Measurements from ENCODE around the gene PUSL1.

Gene PUSL1

DNA sequence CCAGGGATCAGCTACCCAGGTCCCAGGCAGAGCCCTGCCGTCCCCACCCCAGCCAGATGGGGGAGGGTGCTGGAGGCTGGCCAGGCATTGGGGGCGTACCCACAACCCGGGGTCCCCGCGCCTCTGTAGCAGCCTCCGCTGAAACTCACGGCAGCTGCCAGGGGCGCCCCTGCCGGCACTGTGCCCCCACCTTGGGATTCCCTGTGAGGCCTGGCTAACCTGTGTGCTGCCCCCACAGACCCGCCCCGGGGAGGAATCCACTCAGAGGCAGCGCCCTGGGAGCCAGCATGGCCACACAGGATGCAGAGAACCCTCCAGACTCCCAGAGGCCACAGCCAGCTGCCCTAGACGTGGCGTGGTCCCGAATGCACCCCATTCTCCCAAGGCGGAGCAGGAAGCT lies 37.0 kb downstream of the PUSL1 start:
- no peak for DNase-seq (ENCODE audit: low read depth)
- TF ChIP-seq CTCF (IDR thresholded peaks at IDR 0.05; ENCODE audit: control insufficient read depth, extremely low read depth, insufficient read depth): no peak
- peak overlapping the region; percentile 45 for H3K4me3 ChIP-seq (ENCODE audit: low read depth, low read length)

DNA sequence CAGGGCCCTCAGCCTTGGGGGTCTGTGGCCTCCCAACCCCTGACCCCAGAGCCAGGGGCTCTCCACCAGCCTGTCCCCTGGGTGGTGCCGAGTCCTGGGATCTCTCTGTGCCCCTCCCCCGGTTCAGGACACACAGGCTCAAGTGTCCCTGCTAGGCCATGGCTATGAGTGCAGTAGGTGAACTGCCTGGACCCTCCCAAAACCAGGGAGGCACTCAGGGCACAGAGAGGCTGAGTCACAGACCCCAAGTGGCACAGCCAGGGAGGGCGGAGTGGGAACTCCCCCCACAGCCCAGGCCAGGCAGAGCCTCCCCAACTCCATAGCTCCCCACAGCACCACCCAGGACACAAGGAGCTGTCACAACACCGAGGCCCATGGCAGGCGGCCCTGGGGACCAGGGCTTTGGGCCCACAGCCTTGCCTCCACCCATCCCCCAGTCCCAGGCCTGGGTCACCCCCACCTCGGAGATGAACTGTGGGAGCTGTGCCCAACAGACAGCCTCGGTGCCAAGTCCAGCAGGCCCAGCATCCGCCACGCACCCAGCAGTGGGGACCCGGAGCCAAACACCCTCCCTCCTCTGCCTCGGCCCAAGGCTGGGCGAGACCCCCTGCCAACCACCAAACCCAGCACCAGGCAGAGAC lies 37.6 kb downstream of the PUSL1 start:
- no peak for TF ChIP-seq CTCF (IDR thresholded peaks at IDR 0.05; ENCODE audit: control insufficient read depth, extremely low read depth, insufficient read depth)
- no peak for DNase-seq (ENCODE audit: low read depth)
- H3K4me3 ChIP-seq (ENCODE audit: low read depth, low read length): no peak overlapping the region

DNA sequence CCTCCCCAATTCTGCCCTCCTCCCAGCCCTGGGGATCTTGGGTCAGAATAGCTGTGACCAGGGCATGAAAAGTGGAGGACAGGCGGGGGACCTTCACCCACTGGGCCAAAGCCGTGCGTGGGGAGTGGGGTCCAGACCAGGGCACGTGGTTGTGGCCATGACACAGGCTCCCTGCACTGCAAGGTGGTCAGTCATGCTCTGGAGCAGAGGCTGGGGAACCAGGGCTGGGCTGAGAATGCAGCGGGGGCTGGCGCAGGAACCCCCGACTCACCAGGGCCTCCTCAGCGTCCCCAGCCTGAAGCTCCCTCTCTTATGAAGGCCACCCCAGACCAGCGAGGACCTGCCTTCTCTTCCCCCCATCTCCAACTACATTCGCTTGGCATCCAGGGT lies 38.1 kb downstream of the PUSL1 start:
- TF ChIP-seq CTCF (IDR thresholded peaks at IDR 0.05; ENCODE audit: control insufficient read depth, extremely low read depth, insufficient read depth): no peak
- no peak for DNase-seq (ENCODE audit: low read depth)
- H3K4me3 ChIP-seq (ENCODE audit: low read depth, low read length): no peak overlapping the region

DNA sequence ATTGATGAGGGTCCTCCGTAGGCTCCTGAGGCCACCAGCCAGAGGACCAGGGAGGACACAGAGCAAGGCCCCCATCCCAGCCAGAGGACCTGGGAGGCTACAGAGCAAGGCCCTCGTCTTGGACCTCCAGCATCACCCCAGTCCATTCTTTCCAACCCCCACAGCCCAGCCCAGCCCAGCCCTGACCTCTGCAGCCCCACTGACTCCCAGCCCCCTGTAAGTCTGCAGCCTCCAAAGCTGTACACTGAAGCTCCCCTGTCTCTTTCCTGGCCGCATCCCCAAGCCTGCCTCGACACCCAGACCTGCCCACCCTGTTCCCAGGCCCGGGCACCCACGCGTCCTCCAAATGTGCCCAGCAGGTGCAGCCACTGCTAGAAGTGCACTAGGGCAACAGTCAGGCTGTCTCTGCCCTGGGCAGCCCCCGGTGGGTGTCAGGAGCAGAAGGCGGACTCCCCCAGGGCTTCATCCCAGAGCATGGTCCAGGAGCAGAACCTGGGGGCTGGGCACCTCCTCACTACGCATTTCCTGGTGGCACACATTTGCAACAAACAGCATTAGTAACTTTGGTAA lies 38.7 kb downstream of the PUSL1 start:
- H3K4me3 ChIP-seq (ENCODE audit: low read depth, low read length): peak overlapping the region; percentile 71
- no peak for DNase-seq (ENCODE audit: low read depth)
- no peak for TF ChIP-seq CTCF (IDR thresholded peaks at IDR 0.05; ENCODE audit: control insufficient read depth, extremely low read depth, insufficient read depth)

- no peak for DNase-seq (ENCODE audit: low read depth)
- no peak for TF ChIP-seq CTCF (IDR thresholded peaks at IDR 0.05; ENCODE audit: control insufficient read depth, extremely low read depth, insufficient read depth)
Measured at GRCh38 chr1:1347663-1348419, 39.4 kb downstream of the PUSL1 start.

DNA sequence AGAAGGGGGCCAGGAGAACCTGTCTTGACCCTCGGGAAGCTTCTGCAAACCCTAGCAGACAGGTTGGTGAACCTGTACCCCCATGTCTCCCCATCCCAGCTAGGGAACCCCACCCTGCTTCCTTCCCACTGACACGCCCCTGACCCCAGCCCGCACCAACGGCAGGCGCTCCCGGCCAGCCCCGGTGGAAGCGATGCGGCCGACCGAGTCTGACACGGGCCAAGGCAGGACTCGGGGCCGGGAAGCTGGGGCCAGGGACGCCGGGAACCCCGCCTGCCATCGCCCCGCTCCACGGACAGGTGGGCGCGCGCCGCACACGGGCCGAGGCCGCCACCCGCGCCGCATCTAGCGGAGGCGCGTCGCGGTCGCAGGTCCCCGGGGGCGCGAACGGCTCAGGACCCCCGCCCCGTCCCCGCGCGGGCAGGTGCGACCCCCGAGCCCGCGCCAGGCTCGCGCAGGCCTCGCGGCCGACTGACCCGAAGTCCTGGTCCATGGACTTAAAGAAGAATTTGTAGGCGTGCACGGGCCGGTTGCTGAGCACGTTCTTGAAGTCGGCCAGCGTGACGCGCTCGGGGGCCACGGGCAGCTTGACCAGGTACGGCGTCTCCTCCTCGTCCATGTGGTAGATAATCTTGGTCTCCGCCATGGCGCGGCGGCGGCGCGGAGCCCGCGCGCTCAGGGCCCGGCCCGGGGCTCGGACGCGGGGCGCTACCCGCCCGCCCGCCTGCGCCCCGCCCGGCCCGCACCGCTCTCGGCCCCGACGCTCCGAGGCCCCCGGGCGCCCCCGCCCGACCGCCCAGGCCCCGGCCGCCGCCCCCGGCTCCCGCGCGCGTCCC lies 40.2 kb downstream of the PUSL1 start:
- peak overlapping the region; percentile 71 for H3K4me3 ChIP-seq (ENCODE audit: low read depth, low read length)
- no peak for TF ChIP-seq CTCF (IDR thresholded peaks at IDR 0.05; ENCODE audit: control insufficient read depth, extremely low read depth, insufficient read depth)
- no peak for DNase-seq (ENCODE audit: low read depth)

More at GRCh38 chr1:1347663-1348419, 39.4 kb downstream of the PUSL1 start:
- H3K4me3 ChIP-seq (ENCODE audit: low read depth, low read length): peak overlapping the region; percentile 71

Measured in LNCaP clone FGC (cell line).